Testis (tissue), 3 donors: Measurements from ENCODE around the gene CNTN4. TPM values are rescaled to one million over a fixed set of nuclear protein-coding genes. Genes with fewer than 3 reads are reported as not detected.

Source experiments
- DNase-seq: peaks from one replicate; pipeline ENCODE4 v3.0.0-alpha.2; 2019
- H3K27ac ChIP-seq, 2 donors: fragments of 200-600 bp; sonication (generic); one replicate each; pipeline ENCODE4 v1.5.1; 2019
- H3K27me3 ChIP-seq: fragments of 200-600 bp; sonication (generic); one replicate; pipeline ENCODE4 v1.5.1; 2019
- H3K36me3 ChIP-seq: fragments of 200-600 bp; sonication (generic); one replicate; pipeline ENCODE4 v1.5.1; 2017; ENCODE audit warnings: low read depth; ENCODE audit errors: missing control alignments
- H3K4me1 ChIP-seq: fragments of 200-600 bp; sonication (generic); one replicate; pipeline ENCODE4 v1.5.1; 2019
- H3K4me3 ChIP-seq, 2 donors: fragments of 200-600 bp; sonication (generic); one replicate each; pipeline ENCODE4 v1.5.1; 2017 to 2019
- H3K9me3 ChIP-seq: fragments of 200-600 bp; sonication (generic); one replicate; pipeline ENCODE4 v1.5.1; 2017
- CTCF ChIP-seq, 3 experiments: fragments of 450-650 bp in 2 of 3; fragments of 200-600 bp in 1 of 3; sonication (generic) in 1 of 3; IDR thresholded peaks; one replicate each; pipeline ENCODE4 v1.5.1; 2016 to 2019; ENCODE audit warnings: antibody characterized with exemption in 3 of 3, mild to moderate bottlenecking in 2 of 3, moderate library complexity in 1 of 3
- POLR2A ChIP-seq: fragments of 450-650 bp; IDR thresholded peaks from one replicate; pipeline ENCODE4 v1.6.1; 2017; ENCODE audit warnings: antibody characterized with exemption, mild to moderate bottlenecking, moderate library complexity
- WGBS, 2 donors: methylation state at CpG; one replicate each; pipeline ENCODE4 v1.1.5; 2018; 5-methylcytosine and 5-hydroxymethylcytosine counted together
- intact Hi-C: fragments of 100-400 bp; cut with DNase I; formaldehyde crosslinking; loops from one replicate; pipeline ENCODE4 v1.15.1; 2023; ENCODE audit warnings: low total_unique reads
- polyA plus RNA-seq: library from polyadenylated mRNA; stranded (reverse); fragments of 350-450 nt; fragmentation: Illumina TruSeq; extraction: RNeasy Lipid Tissue Mini Kit (QIAGEN cat#74804); gene quantifications from one replicate; pipeline ENCODE4 v1.2.3, GENCODE V29; 2014; ENCODE audit warnings: low read depth, low replicate concordance; ENCODE audit not compliant: insufficient read depth
- total RNA-seq, 2 donors: library from RNA; depleted of rRNA; stranded (reverse); fragments of >200 nt; gene quantifications; one replicate each; pipeline ENCODE4 v1.2.3, GENCODE V29; 2016

The CNTN4 gene
- total and polyA plus RNA-seq, 3 donors from 2014 or later, result 10.4 to 37.7 (median 19.6) TPM

GRCh38 chr3:3089017-3089416, 990.4 kb downstream of the CNTN4 start:
- TF ChIP-seq CTCF (IDR thresholded peaks at IDR 0.05), result no peak
- TF ChIP-seq POLR2A, result no peak
- Histone ChIP-seq H3K4me3 (no peak overlapping the region), H3K4me1 (no peaks in the 10 kb centered on the region), H3K36me3 (no peaks in the 10 kb centered on the region), H3K27me3 (no peaks in the 10 kb centered on the region), H3K9me3 (no peaks in the 10 kb centered on the region), H3K27ac (no peak overlapping the region)
- no peak for DNase-seq
- 71 to 78% methylated on average over 4 of the region's 4 CpGs for WGBS, 2 donors
- intact Hi-C loops, result no loop called here

DNA sequence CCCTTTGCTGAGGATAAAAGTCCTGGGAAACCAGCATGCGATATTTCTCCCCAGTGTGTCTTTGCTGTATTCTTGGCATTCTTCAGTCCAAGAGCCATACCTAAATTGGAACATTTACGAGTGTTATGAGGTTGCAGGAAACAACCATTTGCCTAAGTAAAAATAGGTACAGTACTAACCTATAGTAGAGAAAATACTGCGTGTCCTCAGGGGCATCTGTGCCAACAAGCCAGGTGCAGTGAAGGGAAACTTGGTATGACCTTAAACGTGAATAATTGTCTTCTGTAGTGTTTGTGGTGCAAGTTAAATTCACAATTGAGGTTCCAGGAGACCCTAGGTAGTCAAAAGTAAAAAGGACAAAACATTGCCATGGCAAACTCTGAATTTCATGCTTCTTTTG, 999.3 kb downstream of the CNTN4 start:
- Histone ChIP-seq H3K9me3 (no peaks in the 10 kb centered on the region), H3K27me3 (no peaks in the 10 kb centered on the region), H3K4me3 (no peak overlapping the region), H3K27ac (no peak overlapping the region), H3K36me3 (no peaks in the 10 kb centered on the region), H3K4me1 (no peaks in the 10 kb centered on the region)
- no peak for DNase-seq
- intact Hi-C loops, result no loop called here
- TF ChIP-seq CTCF (IDR thresholded peaks at IDR 0.05) (no peak), POLR2A (no peak)
- 86 to 87% methylated on average over 4 of the region's 4 CpGs for WGBS, 2 donors

DNA sequence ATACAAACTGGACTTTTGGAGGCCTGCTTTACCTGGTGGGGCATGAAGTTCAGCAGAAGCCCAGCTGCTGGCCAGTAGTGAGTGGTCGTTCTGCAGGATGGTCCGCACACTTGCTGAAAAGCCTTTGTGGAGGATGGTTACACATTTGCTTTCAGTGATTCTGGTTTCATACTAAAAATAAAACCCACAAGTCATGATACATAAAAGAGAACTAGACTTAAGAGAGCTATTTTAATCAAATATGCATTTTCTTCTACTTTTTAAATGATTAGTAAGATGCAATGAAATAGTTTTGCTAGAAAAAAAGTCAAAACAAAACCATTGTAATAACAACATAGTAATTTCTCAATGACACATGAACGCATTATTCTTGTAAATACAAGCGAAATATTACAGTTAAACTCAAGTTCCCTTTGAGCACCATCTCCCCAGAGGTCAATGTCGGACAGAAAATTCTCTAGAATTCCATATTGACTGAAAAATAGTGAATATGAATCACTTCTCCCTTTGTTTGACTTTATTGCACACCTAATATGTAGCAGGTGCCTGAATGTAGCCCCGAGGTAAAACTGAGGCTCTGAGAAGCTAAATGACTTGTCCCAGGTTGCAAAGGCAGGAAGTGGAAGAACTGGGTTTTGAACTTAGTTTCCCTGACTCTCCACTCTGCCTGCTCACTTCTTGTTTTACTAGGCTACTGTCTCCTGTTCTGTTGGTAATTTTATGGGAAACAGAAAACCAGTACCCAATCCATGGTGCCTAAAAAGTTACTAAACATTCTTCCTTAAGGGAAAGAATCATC, 1003.2 kb downstream of the CNTN4 start:
- Histone ChIP-seq H3K4me3 (no peak overlapping the region), H3K9me3 (no peaks in the 10 kb centered on the region), H3K27me3 (no peaks in the 10 kb centered on the region), H3K4me1 (no peaks in the 10 kb centered on the region), H3K27ac (no peak overlapping the region), H3K36me3 (no peaks in the 10 kb centered on the region)
- intact Hi-C loops, result no loop called here
- no peak for TF ChIP-seq POLR2A
- TF ChIP-seq CTCF (IDR thresholded peaks at IDR 0.05), result no peak
- DNase-seq, result no peak
- 89 to 93% methylated on average over 6 of the region's 6 CpGs for WGBS, 2 donors

- WGBS, 2 donors, result 87 to 92% methylated on average over 6 of the region's 6 CpGs
- TF ChIP-seq POLR2A (no peak), CTCF (IDR thresholded peaks at IDR 0.05) (no peak)
- no peak overlapping the region for H3K4me3 ChIP-seq
- H3K4me1 ChIP-seq, result no peaks in the 10 kb centered on the region
- H3K36me3 ChIP-seq, result no peaks in the 10 kb centered on the region
- H3K27me3 ChIP-seq, result no peaks in the 10 kb centered on the region
- H3K27ac ChIP-seq, result no peak overlapping the region
- no peak for DNase-seq
- intact Hi-C loops, result no loop called here
- H3K9me3 ChIP-seq, result no peaks in the 10 kb centered on the region
Measured at GRCh38 chr3:3102751-3103150, 1004.1 kb downstream of the CNTN4 start.

- H3K27me3 ChIP-seq, result no peaks in the 10 kb centered on the region
- no peak overlapping the region for H3K4me3 ChIP-seq
- H3K36me3 ChIP-seq, result no peaks in the 10 kb centered on the region
- H3K9me3 ChIP-seq, result no peaks in the 10 kb centered on the region
- DNase-seq, result no peak
- TF ChIP-seq POLR2A, result no peak
- no peak for TF ChIP-seq CTCF (IDR thresholded peaks at IDR 0.05)
- intact Hi-C loops, result no loop called here
- no peak overlapping the region for H3K27ac ChIP-seq
- WGBS, 2 donors, result 90 to 91% methylated on average over 3 of the region's 3 CpGs
- H3K4me1 ChIP-seq, result no peaks in the 10 kb centered on the region
Measured at GRCh38 chr3:3105246-3105645, 1006.6 kb downstream of the CNTN4 start.
